ENCODE measurements around the gene PLA2G2C.

DNA sequence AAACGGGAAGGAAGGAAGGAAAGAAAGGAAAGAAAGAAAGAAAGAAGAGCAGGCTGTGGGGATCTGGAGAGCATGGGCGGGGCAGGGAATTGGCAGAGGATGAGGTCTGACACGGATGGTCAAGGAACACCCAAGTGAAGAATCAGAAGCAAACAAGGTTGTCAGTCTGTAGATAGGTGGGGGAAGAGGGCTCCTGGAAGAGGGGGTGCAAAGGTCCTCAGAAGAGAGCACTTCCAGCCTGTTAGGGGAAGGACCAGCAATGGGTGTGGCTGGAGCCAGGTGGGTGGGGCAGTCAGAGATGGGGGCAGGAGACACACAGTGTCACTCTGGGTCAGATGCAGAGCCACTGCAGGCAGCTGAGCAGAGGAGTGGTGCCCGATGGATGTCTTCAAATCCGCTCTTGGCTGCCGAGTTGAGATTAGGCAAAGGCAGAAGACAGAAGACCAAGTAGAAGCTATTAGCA lies 11.0 kb upstream of the PLA2G2C start:
- TF ChIP-seq CBFB (CRISPR knock-in tag; IDR thresholded peaks at IDR 0.05; ENCODE audit: low read depth) (no peak), ZNF121 (CRISPR knock-in tag; IDR thresholded peaks at IDR 0.05) (no peak), SP1 (CRISPR knock-in tag; conservative IDR thresholded peaks at IDR 0.05) (no peak), CTCF (IDR thresholded peaks at IDR 0.05) (no peak), FOXK1 (CRISPR knock-in tag; IDR thresholded peaks at IDR 0.05) (no peak), MLX (CRISPR knock-in tag; IDR thresholded peaks at IDR 0.05) (no peak), MAX (CRISPR knock-in tag; IDR thresholded peaks at IDR 0.05) (no peak), MYBL2 (CRISPR knock-in tag; IDR thresholded peaks at IDR 0.05) (no peak), JUN (CRISPR knock-in tag; IDR thresholded peaks at IDR 0.05) (no peak)
- TF ChIP-seq, protein P1, sequence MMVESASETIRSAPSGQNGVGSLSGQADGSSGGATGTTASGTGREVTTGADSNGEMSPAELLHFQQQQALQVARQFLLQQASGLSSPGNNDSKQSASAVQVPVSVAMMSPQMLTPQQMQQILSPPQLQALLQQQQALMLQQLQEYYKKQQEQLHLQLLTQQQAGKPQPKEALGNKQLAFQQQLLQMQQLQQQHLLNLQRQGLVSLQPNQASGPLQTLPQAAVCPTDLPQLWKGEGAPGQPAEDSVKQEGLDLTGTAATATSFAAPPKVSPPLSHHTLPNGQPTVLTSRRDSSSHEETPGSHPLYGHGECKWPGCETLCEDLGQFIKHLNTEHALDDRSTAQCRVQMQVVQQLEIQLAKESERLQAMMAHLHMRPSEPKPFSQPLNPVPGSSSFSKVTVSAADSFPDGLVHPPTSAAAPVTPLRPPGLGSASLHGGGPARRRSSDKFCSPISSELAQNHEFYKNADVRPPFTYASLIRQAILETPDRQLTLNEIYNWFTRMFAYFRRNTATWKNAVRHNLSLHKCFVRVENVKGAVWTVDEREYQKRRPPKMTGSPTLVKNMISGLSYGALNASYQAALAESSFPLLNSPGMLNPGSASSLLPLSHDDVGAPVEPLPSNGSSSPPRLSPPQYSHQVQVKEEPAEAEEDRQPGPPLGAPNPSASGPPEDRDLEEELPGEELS (CRISPR knock-in tag; IDR thresholded peaks at IDR 0.05), result no peak
- TF ChIP-seq, protein P2, sequence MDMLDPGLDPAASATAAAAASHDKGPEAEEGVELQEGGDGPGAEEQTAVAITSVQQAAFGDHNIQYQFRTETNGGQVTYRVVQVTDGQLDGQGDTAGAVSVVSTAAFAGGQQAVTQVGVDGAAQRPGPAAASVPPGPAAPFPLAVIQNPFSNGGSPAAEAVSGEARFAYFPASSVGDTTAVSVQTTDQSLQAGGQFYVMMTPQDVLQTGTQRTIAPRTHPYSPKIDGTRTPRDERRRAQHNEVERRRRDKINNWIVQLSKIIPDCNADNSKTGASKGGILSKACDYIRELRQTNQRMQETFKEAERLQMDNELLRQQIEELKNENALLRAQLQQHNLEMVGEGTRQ (CRISPR knock-in tag; IDR thresholded peaks at IDR 0.05), result no peak

Measured in WTC11 (cell line).